Transverse colon (tissue), 4 donors: ENCODE measurements around the gene NOC2L. TPM values are rescaled to one million over a fixed set of nuclear protein-coding genes. Genes with fewer than 3 reads are reported as not detected.

ENCODE experiments used
- DNase-seq: peaks from one replicate; pipeline ENCODE4 v3.0.0-alpha.2; 2019
- H3K27ac ChIP-seq, 4 donors: fragments of 200-600 bp; sonication (generic); 2 replicates each; pipeline ENCODE4 v1.5.1; 2016 to 2018; ENCODE audit warnings: inconsistent platforms in 4 of 4
- H3K27me3 ChIP-seq: fragments of 200-600 bp; sonication (generic); 2 replicates; pipeline ENCODE4 v1.5.1; 2017; ENCODE audit warnings: inconsistent platforms
- H3K36me3 ChIP-seq, 4 donors: fragments of 200-600 bp; sonication (generic); 2 replicates each; pipeline ENCODE4 v1.5.1; 2017 to 2019; ENCODE audit warnings: inconsistent platforms in 4 of 4
- H3K4me1 ChIP-seq, 4 donors: fragments of 200-600 bp; sonication (generic); 2 replicates each; pipeline ENCODE4 v1.5.1; 2017 to 2020; ENCODE audit warnings: inconsistent platforms in 4 of 4
- H3K4me3 ChIP-seq, 4 donors: fragments of 200-600 bp; sonication (generic); 1 replicate in 1 of 4; 2 replicates in 3 of 4; pipeline versions ENCODE4 v1.5.1 to v1.6.1; 2017 to 2019; ENCODE audit warnings: inconsistent platforms in 4 of 4
- H3K9me3 ChIP-seq, 2 donors: fragments of 200-600 bp; sonication (generic); 2 replicates each; pipeline ENCODE4 v1.5.1; 2017 to 2019; ENCODE audit warnings: inconsistent platforms in 2 of 2
- CTCF ChIP-seq, 5 experiments: fragments of 200-600 bp in 3 of 5; fragments of 450-650 bp in 2 of 5; sonication (generic) in 3 of 5; IDR thresholded peaks; 1 replicate in 2 of 5; 2 replicates in 3 of 5; pipeline ENCODE4 v1.5.1; 2016 to 2017; ENCODE audit warnings: antibody characterized with exemption in 5 of 5, inconsistent platforms in 3 of 5, mild to moderate bottlenecking in 2 of 5, moderate library complexity in 1 of 5
- EP300 ChIP-seq: sonication (generic); formaldehyde crosslinking; IDR thresholded peaks from one replicate; pipeline ENCODE4 v1.6.1; 2017; ENCODE audit warnings: antibody characterized with exemption, low read depth
- POLR2A ChIP-seq: fragments of 450-650 bp; IDR thresholded peaks from one replicate; pipeline ENCODE4 v1.6.1; 2016; ENCODE audit warnings: antibody characterized with exemption, mild to moderate bottlenecking, moderate library complexity
- POLR2AphosphoS5 ChIP-seq, 3 donors: sonication (generic); formaldehyde crosslinking; IDR thresholded peaks; one replicate each; pipeline ENCODE4 v1.6.1; 2016; ENCODE audit warnings: antibody characterized with exemption in 3 of 3
- WGBS, 2 donors: methylation state at CpG; one replicate each; pipeline ENCODE4 v1.1.5; 2018; ENCODE audit warnings: low coverage in 1 of 2; 5-methylcytosine and 5-hydroxymethylcytosine counted together
- in situ Hi-C, 4 donors: fragments of 200-750 bp; cut with MboI; loops; one replicate each; pipeline versions ENCODE4 v1.15.0 to v1.15.1; 2017; ENCODE audit warnings: low sequenced_read_pairs in 3 of 4, low pct_ligation_motif_present in 1 of 4, low pct_unique_long_range_greater_than_20kb in 1 of 4
- intact Hi-C: fragments of 100-400 bp; cut with DNase I; formaldehyde crosslinking; loops from one replicate; pipeline ENCODE4 v1.15.1; 2023; ENCODE audit warnings: low total_unique reads
- total RNA-seq, 4 donors: library from RNA; depleted of rRNA; stranded (reverse); fragments of >200 nt; gene quantifications; one replicate each; pipeline ENCODE4 v1.1.0, GENCODE V29; 2016

NOC2L gene
- total RNA-seq, 4 donors from 2014 or later, result 17.6 to 50.4 (median 31.6) TPM

GRCh38 chr1:969260-969855 lies 10.3 kb upstream of the NOC2L start:
- Histone ChIP-seq H3K27me3 (peaks cover 57% of the 10 kb centered on the region), H3K36me3 (no peaks in the 10 kb centered on the region), H3K4me1 (peaks cover 12 to 16% (median 15%) of the 10 kb centered on the region in 4 donors), H3K4me3 (no peak overlapping the region), H3K27ac (no peak overlapping the region), H3K9me3 (no peaks in the 10 kb centered on the region)
- DNase-seq, result no peak
- intact Hi-C loops, result loop anchor here (5.0 kb wide), 1 partner anchor 57 kb away; no protein-coding TSS in a partner anchor
- TF ChIP-seq POLR2AphosphoS5 (IDR thresholded peaks at IDR 0.05), result no peak
- no peak for TF ChIP-seq EP300
- no peak for TF ChIP-seq CTCF (IDR thresholded peaks at IDR 0.05)
- no peak for TF ChIP-seq POLR2A
- in situ Hi-C loops, result no loop called here
- WGBS, 2 donors, result 76 to 80% methylated on average over 12 to 15 of the region's 15 CpGs

- in situ Hi-C loops, result no loop called here
- H3K27ac ChIP-seq, result no peak overlapping the region
- no peak for TF ChIP-seq POLR2A
- no peak for TF ChIP-seq CTCF (IDR thresholded peaks at IDR 0.05)
- no peak for TF ChIP-seq EP300
- no peak for TF ChIP-seq POLR2AphosphoS5 (IDR thresholded peaks at IDR 0.05)
- H3K4me1 ChIP-seq, result peaks cover 12 to 16% (median 15%) of the 10 kb centered on the region in 4 donors
- no peak for DNase-seq
- H3K36me3 ChIP-seq, result no peaks in the 10 kb centered on the region
- intact Hi-C loops, result loop anchor here (5.0 kb wide), 1 partner anchor 55 kb away; no protein-coding TSS in a partner anchor
- no peaks in the 10 kb centered on the region for H3K9me3 ChIP-seq
- H3K4me3 ChIP-seq, result no peak overlapping the region
- H3K27me3 ChIP-seq, result peaks cover 45% of the 10 kb centered on the region
- 62% methylated on average over 22 of the region's 23 CpGs; no CpG with 5 or more reads in 1 of the 2 donors for WGBS, 2 donors
These were observed 8.6 kb upstream of the NOC2L start for GRCh38 chr1:967466-968343.

- no peaks in the 10 kb centered on the region for H3K36me3 ChIP-seq
- H3K4me3 ChIP-seq, result peak overlapping the region; percentile 17 to 69 (median 52)
- peaks cover 35% of the 10 kb centered on the region for H3K27me3 ChIP-seq
- in situ Hi-C loops, result no loop called here
- peak overlapping the region; percentile 72 to 78 (median 75) for H3K27ac ChIP-seq
- DNase-seq, result peak; percentile 85
- TF ChIP-seq POLR2A (no peak), POLR2AphosphoS5 (IDR thresholded peaks at IDR 0.05) (peak; percentile 46 to 63 (median 62)), CTCF (IDR thresholded peaks at IDR 0.05) (no peak), EP300 (no peak)
- WGBS, 2 donors, result 0% methylated on average over 17 of the region's 60 CpGs; no CpG with 5 or more reads in 1 of the 2 donors
- H3K4me1 ChIP-seq, result peaks cover 12 to 16% (median 15%) of the 10 kb centered on the region in 4 donors
- H3K9me3 ChIP-seq, result no peaks in the 10 kb centered on the region
- intact Hi-C loops, result loop anchor here (5.0 kb wide), 1 partner anchor 55 kb away; no protein-coding TSS in a partner anchor
These were observed 7.7 kb upstream of the NOC2L start for GRCh38 chr1:966704-967300.
